ENCODE measurements around the gene SLBP.
"Not testable (repeated sequence)": the region's sequence is repeated elsewhere in the genome, so short reads cannot be mapped to it uniquely, and the experiment has no call there.

Gene SLBP

DNA sequence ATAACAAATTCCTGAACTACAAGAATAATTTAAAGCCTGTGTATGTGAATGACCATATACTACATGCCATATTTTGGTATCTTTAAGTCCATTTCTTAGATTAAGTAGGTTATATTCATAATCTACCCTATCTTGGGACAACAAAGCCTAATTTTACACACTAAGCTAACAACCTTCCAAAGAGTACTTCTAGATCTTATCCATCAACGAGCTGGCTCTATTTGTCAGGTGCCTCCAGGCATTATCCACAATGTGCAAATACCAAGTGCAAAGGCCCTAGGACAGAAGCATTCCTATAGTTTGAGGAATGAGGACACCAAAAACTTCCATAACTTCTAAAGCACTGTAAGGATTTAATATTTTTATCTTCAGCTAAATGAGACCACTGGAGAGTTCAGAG lies 3.5 kb downstream of the SLBP start:
- DNase-seq (ENCODE audit: low read depth) = no peak

DNA sequence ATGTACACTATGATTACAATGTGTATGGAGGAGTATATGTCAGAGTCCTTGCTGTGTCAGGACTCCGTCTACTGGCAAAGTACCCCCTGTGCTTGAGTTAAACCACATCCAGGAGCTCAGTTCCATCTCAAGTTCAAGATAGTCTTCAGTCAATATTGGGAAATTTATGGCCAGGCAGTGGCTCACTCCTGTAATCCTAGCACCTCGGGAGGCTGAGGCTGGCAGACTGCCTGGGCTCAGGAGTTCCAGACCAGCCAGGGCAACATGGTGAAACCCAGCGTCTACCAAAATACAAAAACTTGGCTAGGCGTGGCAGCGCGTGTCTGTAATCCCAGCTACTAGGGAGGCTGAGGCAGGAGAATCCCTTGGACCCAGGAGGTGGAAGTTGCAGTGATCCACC lies 5.8 kb downstream of the SLBP start:
- DNase-seq (ENCODE audit: low read depth) = no peak

DNA sequence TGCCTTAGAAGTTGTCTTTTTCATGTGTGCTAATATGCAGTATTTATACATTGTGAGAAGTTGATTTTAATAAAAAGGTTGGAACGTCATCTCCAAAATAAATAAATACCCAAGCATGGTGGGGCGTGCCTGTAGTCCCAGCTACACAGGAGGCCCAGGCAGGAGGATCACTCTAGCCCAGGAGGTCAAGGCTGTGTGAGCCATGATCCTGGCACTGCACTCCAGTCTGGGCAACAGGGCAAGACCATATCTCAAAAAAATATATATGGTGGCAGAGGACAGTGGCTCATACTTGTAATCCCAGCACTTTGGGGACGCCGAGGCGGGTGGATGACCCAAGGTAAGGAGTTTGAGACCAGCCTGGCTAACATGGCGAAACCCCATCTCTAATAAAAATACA lies 6.4 kb downstream of the SLBP start:
- no peak for DNase-seq (ENCODE audit: low read depth)

DNA sequence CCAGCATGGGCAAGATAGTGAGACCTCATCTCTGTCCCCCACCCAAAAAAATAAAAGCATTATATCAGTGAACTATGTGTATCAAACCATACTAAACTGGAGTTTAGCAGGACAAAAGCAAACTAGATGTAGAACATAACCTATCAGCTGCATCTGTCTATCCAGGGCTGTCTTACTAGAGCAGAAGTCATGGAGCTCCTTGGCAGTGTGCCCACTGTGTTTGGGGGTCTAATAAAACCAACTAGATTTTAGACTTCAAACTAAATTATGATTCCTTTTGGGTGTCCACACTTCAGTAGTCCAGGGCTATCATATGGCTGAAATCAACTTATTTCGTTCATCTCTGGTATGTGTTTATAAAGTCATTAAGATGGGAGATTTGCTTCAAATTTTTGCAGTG lies 8.3 kb downstream of the SLBP start:
- no peak for DNase-seq (ENCODE audit: low read depth)

DNA sequence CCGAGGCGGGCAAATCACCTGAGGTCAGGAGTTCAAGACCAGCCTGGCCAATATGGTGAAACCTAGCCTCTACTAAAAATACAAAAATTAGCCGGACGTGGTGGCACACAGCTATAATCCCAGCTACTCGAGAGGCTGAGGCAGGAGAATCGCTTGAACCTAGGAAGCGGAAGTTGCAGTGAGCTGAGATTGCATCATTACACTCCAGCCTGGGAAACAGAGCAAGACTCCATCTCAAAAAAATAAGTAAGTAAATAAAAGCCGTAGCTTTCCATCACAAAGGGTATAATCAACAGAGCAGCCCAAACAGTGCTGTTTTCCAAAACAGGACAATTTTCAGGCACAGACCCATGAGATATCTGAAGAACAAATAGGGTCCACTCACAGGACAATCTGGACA lies 10.4 kb downstream of the SLBP start:
- not testable (repeated sequence) for DNase-seq (ENCODE audit: low read depth)

DNA sequence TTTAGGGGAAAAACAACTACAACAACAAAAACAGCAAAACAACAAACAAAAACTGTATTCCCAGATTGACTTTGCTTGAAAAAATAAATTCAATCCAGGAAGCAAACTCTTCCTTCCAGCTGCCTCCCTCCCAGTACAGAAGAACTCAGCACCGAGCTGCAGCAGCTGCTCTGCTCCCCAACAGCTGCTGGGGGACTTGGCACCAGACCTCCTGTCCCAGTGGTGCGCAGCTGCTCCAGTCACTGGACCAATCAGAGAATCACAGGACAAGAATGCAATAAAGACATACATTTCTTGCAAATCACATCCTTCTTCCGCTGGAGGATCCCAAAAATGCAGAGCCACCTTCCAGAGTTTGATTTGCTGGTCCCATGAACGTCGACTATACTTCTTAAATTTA lies 16.2 kb downstream of the SLBP start:
- DNase-seq (ENCODE audit: low read depth) = no peak

DNA sequence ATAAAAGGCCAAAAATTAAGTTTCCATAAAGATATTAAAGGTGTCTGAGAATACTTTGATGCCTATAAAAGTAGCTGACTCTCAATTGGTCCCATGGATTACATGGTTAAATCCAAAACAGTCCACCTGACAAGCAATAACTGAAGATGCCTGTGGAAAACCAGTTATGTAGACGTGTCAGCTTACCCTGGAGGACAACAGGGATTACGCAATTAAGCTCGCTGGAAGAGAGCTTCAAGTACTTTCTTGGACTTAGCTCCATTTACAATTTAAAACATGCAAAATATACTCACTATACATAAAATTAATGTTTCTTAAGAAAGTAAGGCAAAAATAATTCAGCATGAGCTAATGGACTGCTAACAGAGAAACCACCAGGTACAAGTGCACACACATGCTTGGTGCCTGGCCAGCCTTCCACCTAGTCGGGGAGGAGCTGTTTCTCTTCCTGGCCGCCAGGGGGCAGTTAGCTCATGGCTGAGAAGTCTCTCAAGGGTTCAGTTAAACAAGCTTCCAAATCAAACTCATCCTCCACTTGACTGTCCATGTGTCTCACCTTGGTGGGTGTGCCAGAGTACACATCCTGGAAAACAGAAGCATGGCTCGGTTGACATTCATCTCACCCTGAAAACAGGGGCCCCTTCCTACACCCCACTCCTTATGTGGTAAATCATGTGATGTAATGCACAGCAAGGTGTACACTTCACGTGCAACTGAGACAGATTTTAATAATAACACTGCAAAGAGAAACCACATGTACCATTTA lies 18.8 kb downstream of the SLBP start:
- peak; percentile 64 for DNase-seq (ENCODE audit: low read depth)

DNA sequence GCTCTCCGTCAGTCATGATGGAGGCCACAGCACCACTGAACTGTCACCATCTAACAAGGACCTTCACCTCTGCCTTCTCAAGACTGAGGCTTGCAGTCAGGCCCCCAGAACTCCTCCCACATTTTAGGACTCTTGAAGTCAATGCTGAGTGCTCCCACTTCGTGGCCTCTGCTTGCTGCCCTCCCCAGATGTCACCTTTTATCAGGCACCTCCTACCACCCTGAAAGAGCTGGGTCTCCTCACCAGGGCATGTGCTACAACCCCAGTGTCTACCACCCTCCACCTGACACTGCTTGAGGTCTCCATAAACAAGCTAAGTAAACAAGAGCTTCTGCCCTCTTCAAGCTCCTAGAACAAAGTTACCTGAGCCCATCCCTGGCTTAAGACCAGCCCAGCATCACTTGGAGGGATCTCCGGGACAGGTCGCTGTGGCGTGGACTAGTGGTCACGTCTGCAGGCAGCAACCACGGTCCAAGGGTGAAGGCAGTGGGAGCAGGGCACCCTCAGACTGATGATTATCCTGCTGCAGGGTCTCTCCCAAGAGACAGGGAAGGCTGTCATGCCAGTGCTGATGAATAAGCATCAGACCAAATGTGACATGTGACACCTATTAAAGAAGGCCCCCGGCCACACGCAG lies 20.3 kb downstream of the SLBP start:
- no peak for DNase-seq (ENCODE audit: low read depth)

DNA sequence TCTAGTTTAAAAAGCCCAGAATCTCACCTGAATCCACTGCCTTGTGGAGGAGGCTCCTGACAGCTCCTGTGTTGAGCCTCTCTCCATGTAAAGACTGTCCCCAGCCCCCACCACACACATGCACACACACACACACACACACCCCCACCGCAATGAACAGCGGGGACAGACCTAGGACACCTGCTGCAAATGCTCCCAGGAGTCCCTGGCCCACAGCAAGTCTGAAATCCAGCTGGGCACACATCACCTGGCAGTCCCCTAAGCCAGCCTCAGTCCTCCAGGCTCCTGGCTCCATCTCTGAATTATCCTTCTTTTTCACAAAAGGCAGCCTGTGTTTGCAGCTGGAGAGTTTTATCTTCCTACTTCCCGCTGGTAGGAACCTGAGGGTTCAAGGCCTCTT lies 21.4 kb downstream of the SLBP start:
- DNase-seq (ENCODE audit: low read depth) = no peak

DNA sequence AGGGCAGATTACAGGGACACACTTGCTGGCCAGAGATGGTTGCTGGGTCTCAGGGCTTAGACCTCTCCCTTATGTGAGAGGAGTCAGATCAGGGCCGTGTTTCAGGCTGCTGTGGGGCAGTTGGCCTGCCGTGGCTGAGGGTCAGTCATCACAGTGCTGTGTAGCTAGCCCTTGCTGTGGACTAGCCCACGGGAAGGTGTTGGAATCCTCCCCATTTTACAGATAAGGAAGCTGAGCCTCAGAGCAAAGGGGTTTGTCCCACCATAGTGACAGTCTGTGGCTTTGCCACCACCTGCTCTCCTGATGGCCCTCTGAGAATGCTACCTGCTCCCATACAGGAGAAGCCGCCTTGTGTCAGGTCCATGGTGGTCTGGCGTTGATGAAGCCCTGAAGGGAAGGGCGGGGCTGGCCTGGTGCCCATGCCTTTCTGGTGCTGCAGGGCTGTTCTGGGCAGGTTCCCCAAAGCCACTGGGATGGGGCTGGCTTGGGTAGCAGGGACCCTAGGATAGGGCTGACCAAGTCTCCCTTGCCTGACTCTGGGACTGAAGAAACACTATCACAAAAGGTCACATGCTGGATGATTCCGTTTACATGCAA lies 25.6 kb downstream of the SLBP start:
- DNase-seq (ENCODE audit: low read depth) = no peak

DNA sequence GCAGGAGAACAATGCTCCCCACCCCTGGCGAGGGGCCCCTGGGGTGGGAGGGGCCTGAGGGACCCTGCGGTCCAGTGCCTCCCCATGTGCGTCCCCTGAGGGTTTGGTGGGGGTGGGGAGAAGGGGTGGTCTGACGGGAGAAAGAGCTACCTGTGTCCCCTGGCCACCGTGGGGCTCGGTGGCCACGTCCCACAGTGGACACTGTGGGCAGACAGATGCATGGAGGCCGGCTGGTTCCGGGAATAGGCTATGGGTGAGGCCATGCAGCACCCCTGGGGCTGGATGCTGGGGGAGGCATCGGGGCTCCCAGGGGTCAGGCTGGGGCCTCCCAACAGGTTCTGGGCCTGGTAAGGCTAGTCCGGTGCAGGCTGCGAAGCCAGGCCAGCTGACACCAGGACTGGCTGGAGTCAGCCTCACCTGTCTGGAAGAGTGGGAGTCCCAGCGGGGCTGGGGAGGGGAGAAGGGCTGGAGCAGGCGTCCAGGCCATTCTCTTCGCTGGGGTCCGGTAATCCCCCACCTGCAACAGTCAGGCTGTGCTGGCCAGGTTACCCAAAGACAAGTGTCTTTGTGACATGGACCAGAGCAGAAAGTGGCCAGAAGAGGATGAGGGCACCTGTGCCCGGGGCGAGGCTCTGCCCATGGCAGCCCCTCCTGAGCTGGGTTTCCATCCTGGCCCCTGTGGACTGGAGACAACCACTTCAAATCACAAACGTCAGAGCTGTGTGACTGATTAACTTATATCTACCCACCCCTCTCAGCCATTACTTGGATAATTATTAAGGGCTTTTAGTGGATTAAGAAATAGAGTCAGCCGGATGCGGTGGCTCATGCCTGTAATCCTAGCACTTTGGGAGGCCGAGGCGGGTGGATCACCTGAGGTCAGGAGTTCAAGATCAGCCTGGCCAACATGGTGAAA lies 26.6 kb downstream of the SLBP start:
- no peak for DNase-seq (ENCODE audit: low read depth)

DNA sequence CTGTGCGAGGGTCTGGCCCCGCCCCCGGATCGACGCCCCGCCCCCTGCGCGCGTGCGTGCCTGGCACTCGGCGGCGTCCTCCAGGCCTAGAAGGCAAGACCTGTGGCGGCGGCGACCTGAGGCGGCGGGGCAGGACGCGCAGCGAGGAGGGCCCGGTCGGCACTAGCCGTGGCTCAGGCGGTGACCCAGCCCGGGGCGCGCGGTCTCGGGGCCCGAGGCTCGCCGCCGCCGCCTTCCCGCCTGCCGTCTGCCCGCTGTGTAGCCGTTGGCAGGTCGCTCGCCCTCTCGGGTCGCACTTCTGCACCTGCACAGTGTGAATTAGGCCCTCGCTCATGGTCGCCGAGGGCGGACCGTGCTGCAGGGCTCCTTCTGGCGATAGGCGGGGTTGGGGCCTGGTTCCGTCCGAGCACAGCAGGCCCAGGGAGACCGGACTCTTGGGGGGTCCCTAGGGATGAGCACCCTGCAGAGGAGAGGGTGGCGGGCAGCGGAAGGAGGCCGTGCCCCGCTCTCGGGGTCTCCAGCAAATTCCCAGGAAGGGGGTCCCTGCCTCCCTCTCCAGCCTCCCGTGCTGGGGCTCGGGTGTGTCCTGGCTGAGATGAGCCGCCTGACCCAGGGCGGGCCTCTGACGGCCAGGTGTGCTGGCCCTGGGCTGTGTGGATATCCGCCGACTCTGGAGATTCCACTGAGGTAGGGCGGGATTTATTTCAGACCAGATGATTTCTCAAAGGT lies 27.4 kb downstream of the SLBP start:
- no peak for DNase-seq (ENCODE audit: low read depth)

DNA sequence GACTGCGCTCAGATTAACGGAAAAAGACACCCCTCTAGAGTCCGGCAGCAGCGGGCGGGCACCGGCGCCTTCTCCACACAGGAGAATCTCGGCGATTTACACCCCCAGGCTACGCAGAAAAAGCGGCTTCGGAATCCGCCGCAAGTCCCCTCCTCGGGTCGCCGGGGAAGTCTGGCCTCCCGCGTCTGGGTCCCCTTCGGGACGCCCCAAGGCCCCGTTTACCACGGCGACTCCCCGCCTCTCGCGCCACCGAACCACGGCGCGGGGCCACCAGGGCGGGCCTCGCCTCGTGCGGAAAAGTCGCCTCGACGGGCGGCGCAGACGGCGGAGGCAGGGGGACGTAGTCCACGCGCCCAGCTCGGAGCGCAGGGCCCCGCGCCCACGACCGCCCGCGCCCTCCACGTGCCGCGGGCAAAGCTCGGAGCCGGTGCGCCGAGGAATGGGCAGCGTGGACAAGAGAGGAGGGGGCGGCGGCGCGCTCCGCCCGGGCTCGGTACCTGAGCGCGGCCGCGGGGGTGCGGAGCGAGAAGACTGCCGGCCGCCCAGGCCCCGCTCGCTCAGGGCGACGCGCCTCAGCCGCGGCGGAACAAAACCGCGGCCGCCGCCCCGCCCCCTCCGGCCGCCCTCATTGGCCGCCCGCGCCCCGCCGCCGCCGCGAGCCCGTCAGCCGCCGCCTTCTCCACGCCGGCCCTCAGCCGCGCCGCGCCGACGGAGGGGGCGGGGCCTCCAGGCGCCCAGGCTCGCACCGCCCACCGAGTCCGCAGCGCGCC lies 28.2 kb downstream of the SLBP start, which contains the start of gene FAM53A:
Gene FAM53A, minus strand, starts transcription at position 578 of the 770 bp plus-strand sequence. CDS start 15,572 bp downstream, outside the sequence.
- peak; percentile 66 for DNase-seq (ENCODE audit: low read depth)

DNA sequence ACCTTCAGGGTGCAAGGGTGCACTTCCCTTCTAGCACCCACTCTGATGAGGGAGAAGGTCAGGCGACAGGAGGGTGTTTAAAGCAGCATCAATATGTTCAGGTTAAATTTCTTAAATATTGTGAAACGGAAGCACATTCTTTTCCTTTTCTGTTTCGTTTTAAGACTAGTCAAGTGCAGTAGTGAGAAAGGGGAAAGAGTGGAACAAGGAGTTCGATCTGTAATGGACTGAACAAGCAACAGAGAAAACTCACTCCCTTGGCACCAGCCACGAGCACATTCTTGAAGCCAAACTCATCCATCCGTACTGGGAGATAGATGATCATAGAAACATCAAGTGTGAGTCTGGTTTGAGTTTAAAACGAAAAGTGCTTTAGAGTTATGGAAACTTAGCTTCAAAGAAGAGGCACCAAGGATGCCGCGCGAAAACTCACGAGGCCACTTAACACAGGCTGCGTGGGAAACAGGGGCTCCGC lies 28.8 kb downstream of the SLBP start:
- DNase-seq (ENCODE audit: low read depth) = peak; percentile 80

DNA sequence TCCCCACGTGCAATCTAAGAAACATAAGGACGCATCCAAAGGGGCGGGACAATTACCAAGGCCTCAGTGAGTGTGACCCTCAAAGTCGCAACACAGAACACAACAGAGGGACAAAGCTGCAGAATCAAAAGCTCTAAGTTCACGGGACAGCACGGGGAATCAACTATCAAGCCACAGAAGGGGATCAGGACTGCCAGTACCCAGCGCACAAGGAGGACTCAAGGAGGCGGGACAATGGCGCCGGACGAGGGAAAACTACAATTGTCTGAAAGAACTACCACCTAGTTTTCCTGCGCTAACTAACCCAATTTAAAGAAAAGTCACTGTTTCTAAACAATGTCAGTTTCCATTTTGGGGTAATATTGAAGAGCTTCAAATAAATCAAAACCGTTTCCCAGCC lies 29.3 kb downstream of the SLBP start:
- DNase-seq (ENCODE audit: low read depth) = no peak

DNA sequence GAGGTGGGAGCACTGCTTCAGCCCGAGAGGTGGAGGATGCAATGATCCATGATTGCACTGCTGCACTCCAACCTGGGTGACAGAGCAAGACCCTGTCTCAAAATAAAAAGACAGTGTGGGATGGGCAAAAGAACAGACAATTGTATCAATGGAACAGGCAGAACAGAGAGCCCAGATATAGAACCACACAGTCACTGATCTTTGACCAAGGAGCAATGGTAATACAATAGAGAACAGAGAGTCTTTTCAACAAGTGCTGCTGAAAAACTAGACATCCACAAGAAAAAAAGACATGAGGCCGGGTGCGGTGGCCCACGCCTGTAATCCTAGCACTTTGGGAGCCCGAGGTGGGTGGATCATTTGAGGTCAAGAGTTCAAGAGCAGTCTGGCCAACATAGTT lies 33.9 kb downstream of the SLBP start:
- DNase-seq (ENCODE audit: low read depth) = no peak

DNA sequence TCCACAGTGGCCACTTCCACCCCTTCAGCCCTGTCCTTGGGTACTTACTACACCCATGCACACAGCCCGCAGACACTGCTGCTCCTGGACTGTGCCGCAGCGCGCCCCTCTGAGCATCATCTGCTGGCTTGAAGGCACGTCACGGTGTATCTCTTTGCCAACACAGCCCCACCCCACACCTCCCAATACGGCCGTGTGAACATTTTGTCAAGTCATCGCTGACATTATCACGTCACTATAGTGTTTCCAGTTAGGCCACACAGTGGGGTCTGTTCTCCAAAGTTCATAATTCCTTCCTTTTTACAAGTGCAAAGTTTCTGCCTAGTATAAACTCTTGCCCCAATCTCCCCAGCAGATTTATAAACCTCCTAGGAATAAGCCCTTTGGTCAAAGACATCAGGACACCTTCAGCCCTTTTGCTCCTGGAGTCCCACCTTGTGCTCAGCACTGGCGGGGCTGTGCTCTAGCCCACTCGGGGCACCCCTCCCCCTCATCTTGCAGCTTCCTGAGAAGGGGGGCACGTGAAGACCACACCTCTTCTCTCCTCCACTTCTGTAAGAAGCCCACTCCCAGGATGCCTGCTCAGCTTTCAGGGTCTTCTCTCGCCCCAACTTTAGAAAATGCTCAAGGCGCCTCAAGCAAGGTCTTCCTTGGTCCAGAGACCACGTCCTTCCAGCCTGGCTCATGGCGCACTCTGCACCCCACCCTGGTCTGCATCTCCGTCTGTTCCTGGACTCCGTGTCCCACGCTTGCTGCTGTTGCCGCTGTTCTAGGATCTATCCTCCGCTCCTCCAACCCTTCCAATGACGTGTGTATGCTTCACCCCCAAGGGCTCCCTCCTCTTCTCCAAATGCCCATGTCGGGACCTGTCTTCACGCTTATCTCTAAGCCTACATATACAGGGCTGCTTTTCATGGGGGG lies 35.3 kb downstream of the SLBP start:
- DNase-seq (ENCODE audit: low read depth) = no peak

DNA sequence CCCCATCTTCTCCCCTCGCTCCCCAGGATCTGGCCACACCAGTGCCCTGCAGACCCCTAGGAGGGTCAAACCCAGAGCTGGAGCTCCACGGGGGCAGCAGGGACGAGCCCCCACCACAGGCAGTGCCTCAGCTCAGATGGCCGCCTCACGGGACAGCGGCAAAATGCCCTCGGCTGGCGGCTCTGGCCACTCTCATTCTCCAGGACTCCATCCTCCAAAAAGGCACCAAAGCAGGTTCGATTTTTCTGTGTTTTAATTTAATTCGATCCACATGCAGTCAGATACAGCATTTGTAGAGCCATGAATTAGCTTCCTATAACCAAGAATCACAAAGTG lies 36.3 kb downstream of the SLBP start:
- no peak for DNase-seq (ENCODE audit: low read depth)

DNA sequence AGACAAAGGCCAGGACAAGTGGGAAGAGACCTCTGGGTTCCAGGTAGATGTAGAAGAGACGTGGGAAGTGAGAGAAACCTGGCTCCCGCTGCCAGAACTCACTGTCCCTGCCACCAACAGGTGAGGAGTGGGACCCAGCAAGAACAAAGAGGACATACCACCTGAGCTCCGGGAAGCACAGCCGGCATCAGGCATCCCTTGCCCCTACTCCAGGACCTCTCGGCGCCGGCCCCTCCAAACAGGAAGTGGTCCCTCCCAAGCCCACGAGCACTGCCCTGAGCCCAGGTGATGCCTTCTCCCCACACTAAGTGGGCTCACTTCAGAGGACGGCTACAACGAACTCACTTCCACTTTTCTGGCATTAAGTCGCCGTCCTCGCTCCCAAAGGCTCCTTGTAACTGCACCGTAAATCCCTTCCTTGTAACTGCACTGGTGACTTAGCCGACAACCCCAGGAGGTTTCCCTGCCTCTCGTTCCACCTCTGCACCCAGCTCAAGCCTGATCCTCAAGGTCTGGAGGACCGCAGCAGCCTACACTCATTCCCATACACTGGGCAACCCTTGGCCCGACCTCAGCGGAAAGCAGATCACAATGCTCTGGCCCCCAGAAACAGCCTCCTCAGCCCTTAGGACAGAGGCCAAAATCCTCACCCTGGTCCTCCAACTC lies 36.9 kb downstream of the SLBP start:
- DNase-seq (ENCODE audit: low read depth) = no peak
